Hematopoietic multipotent progenitor cell treated with erythropoietin and hydrocortisone succinate and interleukin-3 and kit ligand, for 6 days (in vitro differentiated cells): Measurements from ENCODE around the gene PIN4.
A peak's percentile ranks its signal among the peaks of the same experiment; 100 is the strongest.
"Not testable (repeated sequence)": the region's sequence is repeated elsewhere in the genome, so short reads cannot be mapped to it uniquely, and the experiment has no call there.

ENCODE experiments used
- DNase-seq: peaks from one replicate; pipeline ENCODE4 v3.0.0-alpha.2; 2015

PIN4 gene

GRCh38 chrX:72181178-72182125, at the start of gene PIN4:
Gene PIN4 (plus strand): TSS chrX:72181757. CDS start chrX:72181786, 29 bp downstream.
- DNase-seq, result peak; percentile 97

GRCh38 chrX:72132456-72132855, 49.1 kb upstream of the PIN4 start:
- DNase-seq, result no peak

- no peak for DNase-seq
Measured at GRCh38 chrX:72133851-72134546, 47.6 kb upstream of the PIN4 start.

GRCh38 chrX:72137846-72138495, 43.6 kb upstream of the PIN4 start:
- DNase-seq, result no peak

- DNase-seq, result no peak
Measured at GRCh38 chrX:72139538-72139937, 42.0 kb upstream of the PIN4 start.

- DNase-seq, result no peak
Measured at GRCh38 chrX:72141372-72142004, 40.1 kb upstream of the PIN4 start.

GRCh38 chrX:72142094-72142793, 39.3 kb upstream of the PIN4 start:
- no peak for DNase-seq

- DNase-seq, result no peak
Measured at GRCh38 chrX:72142794-72143608, 38.6 kb upstream of the PIN4 start.

GRCh38 chrX:72143609-72143907, 38.0 kb upstream of the PIN4 start:
- no peak for DNase-seq

- DNase-seq, result no peak
Measured at GRCh38 chrX:72145181-72145580, 36.4 kb upstream of the PIN4 start.

GRCh38 chrX:72146527-72146926, 35.0 kb upstream of the PIN4 start:
- DNase-seq, result no peak

- no peak for DNase-seq
Measured at GRCh38 chrX:72158773-72159172, 22.8 kb upstream of the PIN4 start.

GRCh38 chrX:72159769-72160168, 21.8 kb upstream of the PIN4 start:
- no peak for DNase-seq

GRCh38 chrX:72165551-72165950, 16.0 kb upstream of the PIN4 start:
- no peak for DNase-seq

GRCh38 chrX:72169008-72169728, 12.4 kb upstream of the PIN4 start:
- peak; percentile 20 for DNase-seq

GRCh38 chrX:72176289-72176688, 5.3 kb upstream of the PIN4 start:
- DNase-seq, result not testable (repeated sequence)

- DNase-seq, result no peak
Measured at GRCh38 chrX:72176981-72177380, 4.6 kb upstream of the PIN4 start.

- peak; percentile 42 for DNase-seq
Measured at GRCh38 chrX:72180539-72180938, 1.0 kb upstream of the PIN4 start.

GRCh38 chrX:72182924-72183323, 1.4 kb downstream of the PIN4 start:
- no peak for DNase-seq

- no peak for DNase-seq
Measured at GRCh38 chrX:72201836-72202536, 20.4 kb downstream of the PIN4 start.
